GM12892 (cell line): Measurements from ENCODE around the gene ZNF219.

ENCODE experiments used
- POLR2A ChIP-seq: IDR thresholded peaks from 2 replicates; pipeline ENCODE4 v1.6.1; 2011; ENCODE audit warnings: low read depth, low read length, control low read depth
- POLR2AphosphoS5 ChIP-seq: IDR thresholded peaks from 2 replicates; pipeline ENCODE4 v1.6.1; 2011; ENCODE audit warnings: low read depth, low read length, control low read depth
- TAF1 ChIP-seq: IDR thresholded peaks from 2 replicates; pipeline ENCODE4 v1.6.1; 2011; ENCODE audit warnings: low read depth, mild to moderate bottlenecking, control low read depth, low read length, borderline replicate concordance

GRCh38 chr14:21095430-21096205, 2.8 kb downstream of the ZNF219 start:
- TF ChIP-seq TAF1 (no peak), POLR2A (no peak), POLR2AphosphoS5 (no peak)
